Ovary (tissue), 3 donors: ENCODE data around the gene BLOC1S3.

Source experiments
- CTCF ChIP-seq, 3 donors: fragments of 450-650 bp in 2 of 3; fragments of 200-600 bp in 1 of 3; IDR thresholded peaks; one replicate each; pipeline versions ENCODE4 v1.5.1 to v1.8.0; 2016 to 2022; ENCODE audit warnings: antibody characterized with exemption in 3 of 3, mild to moderate bottlenecking in 1 of 3
- POLR2A ChIP-seq: fragments of 450-650 bp; IDR thresholded peaks from one replicate; pipeline ENCODE4 v1.6.1; 2017; ENCODE audit warnings: antibody characterized with exemption, mild to moderate bottlenecking, moderate library complexity
- donor health status: DM: no; HTN: no; CAD: no.

GRCh38 chr19:45161738-45162607 is 16.6 kb upstream of the BLOC1S3 start:
- TF ChIP-seq CTCF (IDR thresholded peaks at IDR 0.05) (peak in 1 of 3 donors; percentile 16), POLR2A (no peak)
